Measurements from ENCODE around the gene GALNT17.
"Not testable (repeated sequence)": the region's sequence is repeated elsewhere in the genome, so short reads cannot be mapped to it uniquely, and the experiment has no call there.

GALNT17 gene

DNA sequence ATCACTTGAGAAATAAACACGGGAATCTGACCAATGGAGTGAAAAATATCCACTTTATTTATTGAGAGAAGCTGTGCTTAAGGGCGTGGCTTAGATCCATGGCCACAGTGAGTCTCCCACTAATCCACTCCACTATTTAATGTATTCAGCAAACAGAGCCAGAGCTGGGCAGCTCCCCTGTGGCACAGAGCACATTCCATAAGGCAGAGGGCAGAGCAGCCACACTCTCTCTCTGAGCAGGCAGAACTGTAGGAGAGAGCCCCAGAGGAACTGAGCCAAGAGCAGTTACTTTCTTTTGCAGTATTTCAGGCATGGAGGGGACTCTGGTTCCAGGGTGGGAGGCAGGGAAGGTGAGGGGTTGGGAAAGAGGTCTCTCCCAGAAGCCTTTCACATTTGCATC is 106.0 kb downstream of the GALNT17 start:
- DNase-seq, result no peak

DNA sequence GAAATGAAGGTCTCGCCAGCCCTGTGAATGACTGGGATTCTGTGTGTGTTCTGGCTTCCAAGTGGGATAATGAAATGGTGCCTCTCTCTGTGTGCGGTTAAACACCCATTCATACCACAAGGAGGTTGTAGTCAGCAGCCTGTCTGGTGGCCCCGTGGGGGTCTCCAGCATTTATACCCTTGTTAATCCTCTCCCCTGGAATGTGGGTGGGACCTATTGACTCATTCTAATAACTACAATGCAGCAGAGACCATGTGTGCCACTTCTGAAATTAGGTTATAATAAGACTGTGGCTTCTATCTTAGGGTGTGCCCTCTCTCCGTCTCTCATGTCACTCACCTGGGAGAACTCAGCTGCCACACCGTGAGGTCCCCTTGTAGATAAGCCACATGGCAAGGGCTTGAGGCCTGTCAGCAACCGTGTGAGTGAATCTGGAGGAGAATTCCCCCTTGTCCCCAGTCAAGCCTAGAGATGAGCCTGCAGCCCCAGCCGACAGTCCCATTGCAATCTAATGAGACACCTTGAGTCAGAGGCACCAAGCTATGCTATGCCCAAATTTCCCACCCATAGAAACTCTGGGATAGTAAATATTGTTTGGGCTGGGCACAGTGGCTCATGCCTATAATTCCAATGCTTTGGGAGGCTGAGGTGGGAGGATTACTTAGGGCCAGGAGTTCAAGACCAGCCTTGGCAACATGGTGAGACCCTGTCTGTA is 106.8 kb downstream of the GALNT17 start:
- no peak for DNase-seq

DNA sequence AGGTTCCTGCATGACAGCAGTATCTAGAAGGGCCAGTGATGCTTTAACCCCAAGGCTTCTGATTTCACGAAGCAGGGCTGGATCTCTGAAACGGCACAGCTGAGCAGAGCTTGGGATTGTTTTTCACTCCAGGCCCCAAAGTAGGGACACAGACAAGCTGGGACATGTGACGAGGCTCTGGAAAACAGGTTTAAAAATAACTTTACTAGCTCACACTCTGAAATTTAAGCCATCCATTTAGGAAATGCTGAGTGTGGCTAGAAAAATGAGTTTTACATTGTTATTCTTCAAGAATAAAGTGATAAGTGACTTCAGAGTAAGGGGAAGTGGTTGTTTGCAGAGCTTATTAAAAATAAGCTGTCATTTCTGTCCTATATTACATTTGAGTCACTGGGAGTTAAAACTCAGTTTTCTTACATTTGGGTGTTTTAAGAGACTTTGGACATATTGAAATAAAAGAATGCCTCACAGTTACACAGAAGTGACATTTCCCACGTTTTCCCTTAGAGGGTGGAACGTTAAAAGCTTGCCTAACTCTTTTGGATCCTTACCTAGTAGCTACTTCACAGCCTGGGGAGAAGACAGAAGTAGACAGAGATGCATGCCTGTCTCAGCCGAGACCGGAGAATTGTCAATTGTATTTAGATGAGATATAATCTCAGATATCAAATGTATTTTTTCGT is 107.8 kb downstream of the GALNT17 start:
- no peak for DNase-seq

DNA sequence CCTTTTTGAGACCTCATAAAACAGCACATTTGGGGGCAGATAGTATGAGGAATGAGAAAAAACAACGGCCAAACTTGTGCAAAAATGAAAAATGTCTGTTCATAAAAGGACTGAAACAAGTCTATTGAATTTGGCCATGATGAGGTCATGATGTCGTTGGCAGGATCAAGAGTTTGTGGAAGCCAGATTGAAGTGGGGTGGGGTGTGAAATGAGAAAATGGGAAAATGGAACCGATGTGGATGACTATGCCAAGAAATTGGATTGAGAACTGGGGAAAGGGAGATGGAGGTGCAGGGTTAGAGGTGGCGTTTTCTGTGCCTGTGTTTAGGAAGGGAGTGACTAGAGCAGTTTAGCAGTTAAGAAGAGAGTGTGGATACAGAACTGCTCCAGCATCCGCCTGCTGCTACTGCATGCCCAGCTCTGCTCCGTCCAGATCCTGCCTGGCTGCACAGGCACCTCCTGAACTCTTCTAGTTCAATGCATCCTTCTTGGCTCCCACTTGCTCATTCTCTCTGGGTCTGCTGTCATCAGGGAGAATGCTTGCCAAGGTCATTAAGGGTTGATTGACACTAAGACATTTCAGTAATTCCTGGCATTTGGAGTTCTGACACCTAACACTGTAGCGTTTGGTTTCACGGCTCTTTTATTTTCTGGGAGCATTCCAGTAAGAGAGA is 111.9 kb downstream of the GALNT17 start:
- no peak for DNase-seq

DNA sequence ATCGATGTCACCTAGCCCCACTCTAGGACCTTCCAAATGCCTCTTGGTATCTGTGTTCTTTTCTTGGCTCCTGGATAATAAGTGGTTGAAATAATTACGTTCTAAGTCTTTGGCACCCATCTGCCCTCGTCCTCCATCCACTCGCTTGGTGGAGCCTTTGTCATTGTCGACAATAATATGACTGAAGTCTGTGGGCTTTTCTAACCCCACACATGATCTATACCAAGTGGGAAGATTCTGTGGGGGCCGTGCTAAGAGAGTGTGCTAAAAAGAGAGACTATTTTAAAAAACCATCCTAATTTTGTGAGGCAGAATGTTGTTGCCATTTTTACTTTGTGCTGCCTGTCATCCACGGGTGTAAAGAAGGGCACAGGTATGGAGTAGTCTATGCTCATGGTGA is 113.1 kb downstream of the GALNT17 start:
- no peak for DNase-seq

DNA sequence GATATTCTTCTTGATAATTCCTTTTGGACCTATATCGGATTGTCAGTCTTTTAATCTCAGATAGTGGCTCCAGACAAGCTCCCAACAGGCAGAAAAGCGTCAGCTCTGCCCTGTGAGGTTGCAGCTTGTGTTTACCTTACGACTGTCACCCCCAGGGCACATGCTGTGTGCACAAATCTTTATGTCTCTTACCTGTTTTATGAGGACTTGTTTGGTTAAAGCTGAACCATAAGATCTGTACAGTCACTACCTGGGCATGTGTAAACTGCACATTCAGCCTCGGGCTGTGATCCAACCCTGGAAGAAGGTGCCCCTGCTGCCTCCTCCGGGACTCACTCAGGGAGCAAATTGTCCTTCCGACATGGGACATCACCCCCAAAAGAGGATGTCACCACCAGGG is 119.8 kb downstream of the GALNT17 start:
- no peak for DNase-seq

DNA sequence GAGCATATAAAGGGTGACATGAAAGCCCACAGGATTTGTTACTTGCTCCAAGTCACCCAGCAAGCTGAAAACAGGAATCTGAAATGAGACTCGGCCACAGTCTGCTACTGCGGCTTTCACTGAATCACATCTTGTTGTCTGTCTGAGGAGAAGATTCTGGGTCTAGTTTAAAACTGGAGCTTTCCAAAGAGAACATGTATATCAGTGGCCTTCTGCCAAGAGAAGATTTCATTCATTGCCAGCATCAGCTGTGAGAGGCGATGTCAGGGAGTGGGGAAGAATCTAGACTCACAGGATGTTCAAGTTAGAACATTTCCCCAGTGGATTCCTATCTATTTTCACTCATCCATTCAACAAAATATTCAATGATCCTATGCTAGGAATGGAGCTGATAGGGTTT is 122.8 kb downstream of the GALNT17 start:
- DNase-seq, result no peak

DNA sequence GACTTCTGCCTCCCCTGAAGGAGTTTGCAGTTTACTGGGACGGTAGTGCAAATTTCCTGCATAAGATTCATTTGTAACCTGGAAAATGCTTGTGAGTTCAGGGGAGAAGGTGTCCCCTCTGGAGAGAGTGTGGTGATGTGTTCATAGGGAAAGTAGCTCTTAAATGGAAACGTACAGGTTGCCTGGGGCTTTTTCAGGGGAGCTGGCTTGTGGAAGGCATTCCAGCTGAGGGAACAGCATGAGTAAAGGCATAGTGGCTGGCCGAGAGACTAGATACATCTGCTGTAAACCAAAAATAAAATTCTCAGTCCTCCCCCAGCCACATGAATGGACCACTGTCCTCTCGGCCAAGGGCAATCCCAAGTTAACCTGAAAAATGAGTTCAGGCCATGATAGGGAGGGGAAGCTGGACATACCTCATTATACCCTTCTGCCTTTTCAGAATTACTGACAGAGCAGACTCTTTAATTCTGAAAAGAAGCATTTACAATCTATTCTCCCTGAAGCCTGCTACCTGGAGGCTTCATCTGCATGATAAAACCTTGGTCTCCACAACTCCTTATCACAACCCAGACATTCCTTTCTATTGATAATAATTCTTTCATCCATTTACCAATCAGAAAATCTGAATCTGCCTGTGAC is 123.7 kb downstream of the GALNT17 start:
- DNase-seq, result no peak

DNA sequence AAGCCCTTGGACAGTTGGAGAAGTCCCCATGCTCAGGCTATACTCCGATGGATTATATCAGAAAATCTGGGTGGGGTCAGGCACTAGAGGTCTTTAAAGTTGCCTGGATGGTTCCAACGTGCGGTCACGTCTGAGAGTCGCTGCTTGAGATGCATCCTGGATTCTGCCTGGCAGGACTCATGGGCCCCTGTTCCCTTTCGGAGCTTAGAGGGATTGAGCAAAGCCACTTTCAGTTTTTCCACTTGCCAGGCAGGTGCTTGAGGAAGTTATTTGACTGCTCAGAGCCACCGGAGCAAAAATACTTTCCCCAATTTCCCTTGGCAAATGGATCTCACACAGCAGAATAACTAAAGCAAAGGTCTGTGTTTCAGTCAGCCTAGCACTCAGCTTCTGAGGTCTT is 129.1 kb downstream of the GALNT17 start:
- no peak for DNase-seq

DNA sequence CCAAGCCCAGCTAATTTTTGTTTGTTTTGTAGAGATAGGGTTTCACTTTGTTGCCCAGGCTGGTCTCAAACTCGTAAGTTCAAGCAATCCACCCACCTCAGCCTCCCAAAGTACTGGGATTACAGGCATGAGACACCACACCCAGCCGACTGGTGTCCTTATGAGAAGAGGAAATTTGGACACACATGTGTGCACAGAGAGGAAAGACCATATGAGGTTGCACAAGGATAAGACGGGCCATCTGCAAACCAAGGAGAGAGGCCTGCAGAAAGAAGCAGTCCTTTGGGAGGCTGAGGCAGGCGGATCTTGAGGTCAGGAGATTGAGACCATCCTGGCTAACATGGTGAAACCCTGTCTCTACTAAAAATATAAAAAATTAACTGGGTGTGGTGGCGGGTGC is 130.9 kb downstream of the GALNT17 start:
- DNase-seq, result not testable (repeated sequence)

DNA sequence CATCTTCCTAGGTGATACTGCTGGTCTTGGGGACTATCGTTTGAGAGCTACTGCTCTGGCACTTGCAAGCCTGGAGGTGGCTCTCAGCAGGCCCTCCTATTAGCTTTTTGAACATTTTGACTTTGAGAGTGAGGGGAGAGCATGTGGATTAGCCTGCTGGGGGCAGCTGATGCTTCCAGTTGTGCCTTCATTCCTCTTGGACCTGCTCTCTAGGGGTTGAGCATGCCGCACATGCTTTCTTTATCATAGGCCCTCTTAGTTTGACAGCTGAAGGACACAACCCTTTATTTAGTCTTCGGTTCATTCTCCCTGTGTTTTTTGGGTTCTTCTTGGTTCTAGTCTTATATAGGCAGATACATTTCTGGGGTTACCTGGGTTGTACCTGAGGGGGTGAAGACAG is 132.1 kb downstream of the GALNT17 start:
- no peak for DNase-seq

DNA sequence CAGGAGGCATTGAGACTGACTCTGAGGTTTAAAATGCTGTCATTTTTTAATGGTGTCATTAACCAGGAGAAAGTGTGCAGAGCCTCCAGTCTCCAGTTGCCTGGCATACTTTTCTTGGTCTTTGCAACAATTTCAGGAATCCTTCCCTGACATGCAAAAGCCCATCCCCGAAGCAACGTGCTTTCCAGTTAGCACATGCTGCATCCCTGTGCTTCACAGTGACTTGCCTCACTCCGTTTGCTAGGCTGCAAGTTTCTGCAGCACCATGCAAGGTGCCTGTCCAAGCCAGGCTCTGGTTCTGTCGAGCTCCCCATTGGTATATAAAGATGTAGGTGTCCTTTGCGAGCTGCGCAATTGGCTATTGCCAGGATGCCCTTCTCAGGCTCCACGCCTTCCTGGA is 135.0 kb downstream of the GALNT17 start:
- DNase-seq, result no peak

DNA sequence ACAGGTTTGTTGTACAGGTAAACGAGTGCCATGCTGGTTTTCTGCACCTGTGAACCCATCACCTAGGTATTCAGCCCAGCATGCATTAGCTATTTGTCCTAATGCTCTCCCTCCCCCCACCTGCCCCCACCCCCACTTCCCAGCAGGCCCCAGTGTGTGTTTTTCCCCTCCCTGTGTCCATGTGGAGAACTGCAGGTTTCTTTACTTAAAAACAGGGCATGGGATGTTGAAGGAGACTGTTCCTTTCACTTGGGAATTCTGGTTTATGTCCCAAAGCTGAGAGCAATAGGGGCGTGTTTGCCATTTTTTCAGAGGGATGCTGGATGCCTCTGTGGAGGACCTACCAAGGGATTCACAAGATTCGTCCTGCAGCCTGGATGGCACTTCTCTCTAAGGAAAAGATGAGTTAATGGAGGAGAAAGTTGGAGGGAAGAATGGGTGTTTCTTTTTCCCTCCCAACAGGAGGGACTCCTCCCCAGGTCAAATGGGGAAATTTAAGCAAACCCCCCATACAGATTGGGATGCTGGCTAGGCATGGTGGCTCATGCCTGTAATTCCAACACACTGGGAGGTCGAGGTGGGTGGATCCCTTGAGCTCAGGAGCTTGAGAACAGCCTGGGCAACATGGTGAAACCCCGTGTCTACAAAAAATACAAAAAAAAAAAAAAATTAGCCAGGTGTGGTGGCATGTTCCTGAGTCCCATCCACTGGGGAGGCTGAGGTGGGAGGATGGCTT is 136.0 kb downstream of the GALNT17 start:
- DNase-seq, result no peak

DNA sequence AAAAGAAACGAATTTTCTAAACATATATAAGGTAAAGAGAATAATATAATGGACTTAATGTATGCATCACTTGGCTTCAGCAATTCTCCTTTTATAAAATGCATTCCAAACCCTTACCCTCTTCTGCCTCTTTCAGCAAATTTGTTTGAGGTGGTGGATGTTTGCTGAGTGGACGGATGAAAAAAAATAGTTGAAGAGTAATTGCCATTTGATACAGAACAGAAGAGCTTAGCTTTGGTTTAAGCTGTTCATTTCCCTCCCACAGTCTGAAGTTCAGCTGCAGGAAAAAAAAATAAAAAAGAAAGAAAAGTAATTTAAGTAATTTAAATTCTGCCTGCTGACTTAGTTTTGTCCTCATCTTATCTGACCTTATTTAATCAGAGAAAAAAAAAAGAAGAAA is 138.6 kb downstream of the GALNT17 start:
- DNase-seq, result no peak

DNA sequence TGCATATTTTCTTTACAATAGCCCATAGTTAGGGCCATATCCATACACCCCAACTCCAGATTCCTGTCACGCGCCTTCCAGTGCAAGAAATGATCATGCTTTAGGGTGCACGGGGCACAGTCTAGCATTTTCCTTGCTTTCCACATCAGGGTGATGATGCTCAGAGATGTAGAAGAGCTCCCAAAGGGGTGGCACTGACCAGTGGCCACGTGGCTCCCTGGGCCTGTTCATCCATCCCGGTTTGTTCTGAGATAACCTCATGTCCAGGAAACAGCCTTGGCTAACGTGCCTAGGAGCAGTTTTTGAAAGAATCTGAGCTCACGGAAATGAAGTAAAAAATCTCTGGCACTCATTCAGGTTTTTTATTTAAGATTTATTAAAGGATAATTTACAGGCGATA is 139.3 kb downstream of the GALNT17 start:
- DNase-seq, result no peak

DNA sequence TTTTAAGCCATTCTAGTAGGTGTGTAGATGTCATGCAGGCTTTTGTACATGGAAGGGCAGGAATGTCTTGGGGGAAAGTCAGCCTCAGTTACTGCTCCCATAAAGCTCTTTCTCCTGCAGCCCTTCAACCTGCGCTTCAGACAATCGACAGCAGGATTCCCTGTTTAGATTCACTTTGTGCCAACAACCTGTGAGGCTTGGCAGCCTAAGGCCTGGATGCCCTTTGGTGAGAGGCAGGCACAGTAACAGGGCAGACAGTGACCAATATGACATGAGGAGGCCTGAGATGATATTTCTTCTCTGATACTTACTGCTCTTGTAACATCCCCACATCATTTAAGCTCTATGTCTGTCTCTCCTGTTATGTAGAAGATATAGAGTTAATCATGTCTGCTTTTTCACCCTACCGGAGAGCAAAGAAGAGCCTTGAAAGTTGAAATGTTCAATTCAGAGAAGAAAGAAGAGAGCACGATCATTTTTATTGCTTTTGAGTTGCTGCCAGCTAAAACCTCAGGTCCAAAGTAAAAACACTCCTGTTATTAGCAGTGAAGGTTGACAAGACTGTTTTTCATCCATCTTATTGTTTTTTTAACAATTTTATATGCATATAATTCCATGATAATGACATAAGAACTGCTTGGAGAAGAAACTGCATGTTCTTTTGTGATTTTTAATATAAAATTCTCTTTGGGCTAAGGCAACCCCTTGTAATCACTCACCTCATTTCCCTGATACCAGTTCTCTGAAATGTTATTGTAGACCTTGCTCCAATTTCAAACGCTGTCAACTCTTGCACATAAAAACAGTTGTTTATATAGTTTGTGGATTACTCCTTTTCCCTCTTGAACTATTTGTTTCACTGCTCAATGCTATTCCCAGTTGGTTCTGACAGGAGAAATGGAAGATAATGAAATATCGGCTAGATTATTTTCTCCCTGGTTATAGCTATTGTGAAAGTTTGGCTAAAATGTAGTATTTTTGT is 140.9 kb downstream of the GALNT17 start:
- DNase-seq, result no peak

DNA sequence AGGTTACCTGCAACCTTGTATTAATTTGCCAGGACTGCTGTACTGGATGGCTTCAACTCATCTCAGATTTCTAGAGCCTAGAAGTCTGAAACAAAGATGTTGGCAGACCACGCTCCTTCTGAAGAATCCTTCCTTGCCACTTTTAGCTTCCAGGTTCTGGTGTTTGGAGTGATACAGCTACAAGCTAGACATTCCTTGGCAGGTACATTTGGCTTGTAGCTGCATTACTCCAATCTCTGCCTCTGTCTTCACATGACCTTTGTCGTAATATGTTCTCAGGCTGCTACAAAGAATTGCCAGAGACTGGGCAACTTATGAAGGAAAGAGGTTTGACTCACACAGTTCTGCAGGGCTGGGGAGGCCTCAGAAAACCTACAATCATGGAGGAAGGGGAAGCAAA is 146.3 kb downstream of the GALNT17 start:
- DNase-seq, result no peak

DNA sequence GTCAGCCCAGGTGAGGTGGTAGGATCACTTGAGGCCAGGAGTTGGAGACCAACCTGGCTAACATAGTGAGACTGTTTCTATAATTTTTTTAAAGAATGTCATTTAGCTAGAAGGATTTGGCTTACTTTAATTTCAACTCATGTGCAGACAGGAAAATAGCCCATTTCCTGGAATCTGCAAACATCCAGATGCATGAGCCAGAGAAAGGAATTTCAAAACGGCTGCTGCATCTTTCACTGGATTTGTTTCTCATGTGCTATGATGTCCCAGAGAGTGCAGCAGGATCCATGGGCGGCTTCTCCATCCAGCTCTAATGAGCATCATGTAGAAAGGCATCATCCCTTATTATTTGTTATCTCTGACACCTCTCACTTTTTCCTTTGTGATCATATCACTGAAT is 149.3 kb downstream of the GALNT17 start:
- no peak for DNase-seq

DNA sequence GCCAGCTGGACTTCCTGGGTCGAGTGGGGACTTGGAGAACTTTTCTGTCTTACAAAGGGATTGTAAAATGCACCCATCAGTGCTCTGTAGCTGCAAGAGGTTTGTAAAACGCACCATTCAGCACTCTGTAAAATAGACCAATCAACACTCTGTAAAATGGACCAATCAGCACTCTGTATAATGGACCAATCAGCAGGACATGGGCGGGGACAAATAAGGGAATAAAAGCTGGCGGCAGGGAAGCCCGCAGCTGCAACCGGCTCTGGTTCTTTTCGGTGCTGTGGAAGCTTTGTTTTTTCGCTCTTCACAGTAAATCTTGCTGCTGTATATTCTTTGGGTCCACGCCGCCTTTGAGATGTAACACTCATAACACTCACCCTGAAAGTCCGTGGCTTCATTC is 151.9 kb downstream of the GALNT17 start:
- DNase-seq, result no peak

DNA sequence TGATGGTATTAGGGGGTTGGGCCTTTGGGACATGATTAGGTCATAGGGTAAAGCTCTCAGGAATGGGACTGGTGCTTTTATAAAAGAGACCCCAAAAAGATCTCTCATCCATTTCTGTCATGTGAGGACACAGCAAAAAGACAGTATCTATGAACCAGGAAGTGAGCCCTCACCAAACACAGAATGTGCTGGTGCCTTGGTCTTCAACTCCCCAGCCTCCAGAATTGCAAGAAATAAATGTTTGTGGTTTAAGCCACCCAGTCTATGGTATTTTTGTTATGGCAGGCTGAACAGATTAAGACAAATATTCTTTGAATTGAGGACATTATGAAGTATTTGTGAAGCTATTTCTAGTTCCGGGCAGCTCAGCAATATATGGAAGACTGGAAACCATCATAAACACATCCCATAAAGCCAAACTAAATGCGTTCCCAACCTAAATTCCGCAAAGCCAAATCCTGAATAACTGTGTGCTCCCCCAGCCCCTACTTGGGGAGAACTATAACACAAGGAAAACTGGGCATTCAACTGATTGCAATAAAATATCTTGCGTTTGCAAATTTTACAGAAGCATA is 153.7 kb downstream of the GALNT17 start:
- no peak for DNase-seq

DNA sequence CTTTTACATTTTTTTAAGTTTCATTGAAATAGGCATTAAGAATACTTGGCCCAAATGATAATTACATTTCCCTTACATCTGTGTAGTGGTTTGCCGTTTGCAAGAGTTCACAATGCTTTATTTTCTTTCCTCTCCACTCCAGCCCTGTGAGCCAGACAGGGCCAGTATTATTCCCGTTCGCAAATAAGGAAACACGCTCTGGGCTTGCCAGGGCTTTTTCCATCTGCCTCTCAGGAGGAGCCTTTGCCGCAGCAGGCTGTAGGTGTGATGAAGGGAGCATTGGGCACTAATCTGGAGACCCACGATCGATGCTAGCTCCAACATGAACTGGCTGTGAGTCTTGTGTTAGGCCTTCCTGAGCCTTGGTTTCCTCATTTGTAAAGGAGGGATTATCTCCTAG is 154.4 kb downstream of the GALNT17 start:
- no peak for DNase-seq

DNA sequence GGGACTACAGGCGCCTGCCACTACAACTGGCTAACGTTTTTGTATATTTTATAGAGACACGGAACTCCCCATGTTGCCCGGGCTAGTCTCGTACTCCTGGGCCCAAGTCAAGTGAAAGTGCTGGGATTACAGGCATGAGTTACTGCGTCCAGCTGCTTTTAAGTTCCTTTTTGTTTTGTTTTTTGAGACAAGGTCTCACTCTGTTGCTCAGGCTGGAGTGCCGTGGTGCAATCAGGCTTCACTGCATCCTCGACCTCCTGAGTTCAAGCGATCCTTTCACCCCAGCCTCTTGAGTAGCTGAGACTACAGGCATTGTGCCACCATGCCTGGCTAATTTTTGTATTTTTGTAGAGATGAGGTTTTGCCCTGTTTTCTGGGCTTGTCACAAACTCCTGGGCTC is 155.0 kb downstream of the GALNT17 start:
- no peak for DNase-seq

All from kidney glomerular epithelial cell (primary cell).